Upper lobe of right lung (tissue), 1 donor: ENCODE measurements around the gene SH3TC1. TPM values are rescaled to one million over a fixed set of nuclear protein-coding genes. Genes with fewer than 3 reads are reported as not detected.

Source experiments
- ATAC-seq: fragments of 200-7000 bp; cut with Tn5 transposase; one replicate; pipeline ENCODE4 v1.9.1; 2020; ENCODE audit warnings: mild to moderate bottlenecking, moderate library complexity
- DNase-seq: peaks from one replicate; pipeline ENCODE4 v3.0.0-alpha.2; 2020
- H3K27ac ChIP-seq: fragments of 200-600 bp; one replicate; pipeline ENCODE4 v1.8.0; 2022
- H3K27me3 ChIP-seq: fragments of 200-600 bp; one replicate; pipeline ENCODE4 v1.8.0; 2022; ENCODE audit warnings: mild to moderate bottlenecking
- H3K36me3 ChIP-seq: fragments of 200-600 bp; one replicate; pipeline ENCODE4 v1.8.0; 2022
- H3K4me1 ChIP-seq: fragments of 200-600 bp; one replicate; pipeline ENCODE4 v1.8.0; 2022
- H3K4me3 ChIP-seq: fragments of 200-600 bp; one replicate; pipeline ENCODE4 v1.8.0; 2022; ENCODE audit warnings: mild to moderate bottlenecking
- H3K9me3 ChIP-seq: fragments of 200-600 bp; one replicate; pipeline ENCODE4 v1.8.0; 2022
- CTCF ChIP-seq: fragments of 200-600 bp; IDR thresholded peaks from one replicate; pipeline ENCODE4 v1.8.0; 2022; ENCODE audit warnings: antibody characterized with exemption
- intact Hi-C: fragments of 100-400 bp; cut with DNase I; formaldehyde crosslinking; loops from one replicate; pipeline ENCODE4 v1.11.0; 2022
- total RNA-seq: library from RNA; stranded (reverse); fragmentation: NEBNext Ultra II Directional; extraction: Animal tissue kit (Norgen Biotek cat#: 25700); gene quantifications from one replicate; pipeline ENCODE4 v1.2.1, GENCODE V29; 2021
- donor health status: DM: no; HTN: yes; CAD: no; lungs with severe emphysema.

Gene SH3TC1
- total RNA-seq, 1 donor from 2014 or later = 71.7 TPM

GRCh38 chr4:8215001-8215427 lies 15.9 kb downstream of the SH3TC1 start:
- ATAC-seq (peak; percentile 70), DNase-seq (peak; percentile 69)
- Histone ChIP-seq H3K9me3 (no peaks in the 10 kb centered on the region), H3K36me3 (peaks cover 43% of the 10 kb centered on the region), H3K27ac (no peak overlapping the region), H3K4me3 (no peak overlapping the region), H3K4me1 (peaks cover 5% of the 10 kb centered on the region), H3K27me3 (no peaks in the 10 kb centered on the region)
- intact Hi-C loops = no loop called here
- TF ChIP-seq CTCF = no peak

GRCh38 chr4:8215641-8216442 lies 16.8 kb downstream of the SH3TC1 start:
- H3K4me1 ChIP-seq = peaks cover 12% of the 10 kb centered on the region
- intact Hi-C loops = no loop called here
- ATAC-seq = no peak
- no peak overlapping the region for H3K4me3 ChIP-seq
- no peak for TF ChIP-seq CTCF
- peaks cover 48% of the 10 kb centered on the region for H3K36me3 ChIP-seq
- H3K27ac ChIP-seq = no peak overlapping the region
- H3K27me3 ChIP-seq = no peaks in the 10 kb centered on the region
- H3K9me3 ChIP-seq = no peaks in the 10 kb centered on the region
- DNase-seq = no peak

GRCh38 chr4:8216443-8217245 lies 17.6 kb downstream of the SH3TC1 start:
- ATAC-seq = no peak

GRCh38 chr4:8217246-8217511 lies 18.1 kb downstream of the SH3TC1 start:
- no peaks in the 10 kb centered on the region for H3K27me3 ChIP-seq
- DNase-seq (no peak), ATAC-seq (no peak)
- H3K4me1 ChIP-seq = peaks cover 18% of the 10 kb centered on the region
- H3K27ac ChIP-seq = no peak overlapping the region
- peaks cover 48% of the 10 kb centered on the region for H3K36me3 ChIP-seq
- H3K4me3 ChIP-seq = no peak overlapping the region
- intact Hi-C loops = no loop called here
- H3K9me3 ChIP-seq = no peaks in the 10 kb centered on the region
- TF ChIP-seq CTCF = no peak

More at GRCh38 chr4:8216443-8217245, 17.6 kb downstream of the SH3TC1 start:
- intact Hi-C loops = no loop called here
- DNase-seq = no peak
- no peaks in the 10 kb centered on the region for H3K27me3 ChIP-seq
- no peak overlapping the region for H3K27ac ChIP-seq
- no peak overlapping the region for H3K4me3 ChIP-seq
- TF ChIP-seq CTCF = no peak
- peaks cover 48% of the 10 kb centered on the region for H3K36me3 ChIP-seq
- H3K4me1 ChIP-seq = peaks cover 13% of the 10 kb centered on the region
- no peaks in the 10 kb centered on the region for H3K9me3 ChIP-seq

- no peak for DNase-seq
- H3K4me3 ChIP-seq = no peak overlapping the region
- intact Hi-C loops = no loop called here
Observed at GRCh38 chr4:8217871-8218270, 18.8 kb downstream of the SH3TC1 start.

More at GRCh38 chr4:8217871-8218270, 18.8 kb downstream of the SH3TC1 start:
- Histone ChIP-seq H3K36me3 (peaks cover 53% of the 10 kb centered on the region), H3K27me3 (no peaks in the 10 kb centered on the region), H3K27ac (no peak overlapping the region), H3K9me3 (no peaks in the 10 kb centered on the region), H3K4me1 (peaks cover 20% of the 10 kb centered on the region)
- ATAC-seq = no peak
- TF ChIP-seq CTCF = no peak
